K562 (cell line): ENCODE measurements around the gene FAM219B. TPM values are rescaled to one million over a fixed set of nuclear protein-coding genes. Genes with fewer than 3 reads are reported as not detected.

Experiments used
- BRD4 ChIP-seq: fragments of 200-600 bp; sonication (generic); IDR thresholded peaks from 2 replicates; pipeline ENCODE4 v1.6.1; 2017; ENCODE audit warnings: inconsistent platforms
- CGGBP1 ChIP-seq: fragments of 250-450 bp; sonication (Bioruptor Pico); IDR thresholded peaks from 2 replicates; pipeline ENCODE4 v1.9.0; 2021; ENCODE audit warnings: mild to moderate bottlenecking
- CSDE1 ChIP-seq, 2 experiments: fragments of 450-650 bp; IDR thresholded peaks; 2 replicates each; pipeline ENCODE4 v1.6.1; 2016; ENCODE audit warnings: mild to moderate bottlenecking in 1 of 2
- E2F1 ChIP-seq: sonication (generic); formaldehyde crosslinking; IDR thresholded peaks from 2 replicates; pipeline ENCODE4 v1.8.1; 2023; ENCODE audit warnings: mild to moderate bottlenecking, missing genetic modification reagents, moderate library complexity
- FOSL1 ChIP-seq: fragments of 200-800 bp; sonication (Bioruptor generic); conservative IDR thresholded peaks from 2 replicates; pipeline ENCODE4 v1.6.1; 2016; ENCODE audit warnings: missing genetic modification characterization, missing compliant biosample characterization
- GABPA ChIP-seq: fragments of 200-800 bp; sonication (Bioruptor generic); conservative IDR thresholded peaks from 2 replicates; pipeline ENCODE4 v1.6.1; 2016; ENCODE audit warnings: low read depth, missing genetic modification characterization, missing compliant biosample characterization
- ID3 ChIP-seq, 2 experiments: fragments of 250-450 bp in 1 of 2; fragments of 450-650 bp in 1 of 2; sonication (Bioruptor Pico) in 1 of 2; IDR thresholded peaks; 2 replicates each; pipeline versions ENCODE4 v1.6.1 to v1.8.0; 2016 to 2021; ENCODE audit warnings: mild to moderate bottlenecking in 2 of 2, moderate library complexity in 2 of 2, missing compliant biosample characterization in 1 of 2, missing genetic modification characterization in 1 of 2
- IRF9 ChIP-seq: fragments of 450-650 bp; IDR thresholded peaks from 2 replicates; pipeline ENCODE4 v1.6.1; 2016; ENCODE audit warnings: missing biosample characterization, missing genetic modification characterization
- L3MBTL2 ChIP-seq: fragments of 450-650 bp; IDR thresholded peaks from 2 replicates; pipeline ENCODE4 v1.6.1; 2016; ENCODE audit warnings: mild to moderate bottlenecking, moderate library complexity
- POLR2A ChIP-seq: fragments of 450-650 bp; conservative IDR thresholded peaks from 2 replicates; pipeline ENCODE4 v1.6.1; 2016
- RBBP5 ChIP-seq: fragments of 200-600 bp; sonication (generic); IDR thresholded peaks from 2 replicates; pipeline ENCODE4 v1.6.1; 2012; ENCODE audit warnings: borderline replicate concordance, mild to moderate bottlenecking, low read length, control low read depth, inconsistent platforms; ENCODE audit not compliant: insufficient read depth, poor library complexity, severe bottlenecking
- RBM34 ChIP-seq: fragments of 200-400 bp; formaldehyde crosslinking; IDR thresholded peaks from 2 replicates; pipeline ENCODE4 v1.6.1; 2018; ENCODE audit warnings: low read length, borderline replicate concordance; ENCODE audit not compliant: insufficient read depth
- SNAPC5 ChIP-seq: fragments of 250-450 bp; sonication (Bioruptor Pico); IDR thresholded peaks from 2 replicates; pipeline ENCODE4 v1.8.0; 2021; ENCODE audit warnings: moderate library complexity, mild to moderate bottlenecking, inconsistent platforms
- SUPT5H ChIP-seq: fragments of 450-650 bp; IDR thresholded peaks from 2 replicates; pipeline ENCODE4 v1.6.1; 2016
- TCF3 ChIP-seq: sonication (generic); formaldehyde crosslinking; IDR thresholded peaks from 2 replicates; pipeline ENCODE4 v1.4.0; 2020; ENCODE audit warnings: mild to moderate bottlenecking, missing genetic modification reagents
- TCFL5 ChIP-seq: fragments of 250-450 bp; sonication (Bioruptor Pico); conservative IDR thresholded peaks from 2 replicates; pipeline ENCODE4 v1.6.1; 2021; ENCODE audit warnings: mild to moderate bottlenecking, moderate library complexity, matching md5 sums
- TFAP4 ChIP-seq: sonication (generic); formaldehyde crosslinking; IDR thresholded peaks from 2 replicates; pipeline ENCODE4 v1.8.0; 2022; ENCODE audit warnings: missing genetic modification reagents, mild to moderate bottlenecking, moderate library complexity, borderline replicate concordance
- ZBTB43 ChIP-seq: sonication (generic); formaldehyde crosslinking; IDR thresholded peaks from 2 replicates; pipeline ENCODE4 v1.8.0; 2023; ENCODE audit warnings: mild to moderate bottlenecking, missing genetic modification reagents
- ZNF224 ChIP-seq: sonication (generic); formaldehyde crosslinking; IDR thresholded peaks from 2 replicates; pipeline ENCODE4 v1.8.0; 2022; ENCODE audit warnings: mild to moderate bottlenecking, missing genetic modification reagents
- polyA plus RNA-seq, 8 experiments: library from polyadenylated mRNA; depleted of rRNA in 4 of 8; stranded (reverse) in 5 of 8; unstranded in 3 of 8; fragments of >200 nt; fragmentation: Nextera tagmentation in 2 of 8; fragmentation: Illumina TruSeq in 1 of 8; extraction: Ambion mirVana in 2 of 8; extraction: Trizol in 1 of 8; gene quantifications; 2 replicates each; pipeline versions ENCODE4 v1.2.1 to v1.2.3, GENCODE V29; 2011 to 2014; ENCODE audit warnings: inconsistent platforms in 1 of 8, missing spikeins in 1 of 8
- total RNA-seq, 7 experiments: library from RNA; depleted of rRNA in 6 of 7; stranded (reverse); fragments of >200 nt in 6 of 7; fragmentation: Illumina TruSeq in 2 of 7; extraction: Trizol in 2 of 7; gene quantifications; 2 replicates each; pipeline versions ENCODE4 v1.2.1 to v1.2.3, GENCODE V29; 2011 to 2021; ENCODE audit warnings: low replicate concordance in 1 of 7

FAM219B gene
- total and polyA plus RNA-seq, 9 of the 15 experiments (the other 6 are each of a cell fraction or from before 2014, with no cell fraction given) = 6.8 to 50.4 (median 29.4) TPM

GRCh38 chr15:74889883-74890664 lies 16.6 kb downstream of the FAM219B start, which contains the start of gene MPI (continued):
- TF ChIP-seq IRF9 = no peak
- no peak for TF ChIP-seq CGGBP1 (CRISPR knock-in tag)
- TF ChIP-seq RBBP5 = peak; percentile 78
- peak; percentile 46; the same call in 1 of the 2 replicates for TF ChIP-seq TFAP4
- TF ChIP-seq E2F1 (CRISPR knock-in tag) = no peak
- peak; percentile 46; the same call in 1 of the 2 replicates for TF ChIP-seq L3MBTL2
- peak in 1 of 2 experiments; percentile 78; a peak in 2 of 4 replicates for TF ChIP-seq CSDE1 (IDR thresholded peaks at IDR 0.05)
- no peak for TF ChIP-seq SNAPC5 (CRISPR knock-in tag)
- TF ChIP-seq BRD4 = no peak
- TF ChIP-seq POLR2A = peak; percentile 96
- no peak for TF ChIP-seq ZBTB43 (CRISPR knock-in tag)
- no peak for TF ChIP-seq TCFL5 (CRISPR knock-in tag)
- TF ChIP-seq ID3 (CRISPR knock-in tag; IDR thresholded peaks at IDR 0.05) = no peak
- no peak; the same call in 1 of the 2 replicates for TF ChIP-seq ID3 (tag; IDR thresholded peaks at IDR 0.05)
- no peak for TF ChIP-seq TCF3 (CRISPR knock-in tag)
- no peak for TF ChIP-seq FOSL1 (tag)
- TF ChIP-seq GABPA = peak; percentile 4; the same call in 1 of the 2 replicates
- no peak for TF ChIP-seq RBM34
- peak; percentile 97 for TF ChIP-seq SUPT5H
- no peak for TF ChIP-seq ZNF224 (CRISPR knock-in tag)
